A673 (cell line): ENCODE measurements around the gene MYPN. TPM values are rescaled to one million over a fixed set of nuclear protein-coding genes. Genes with fewer than 3 reads are reported as not detected.

ENCODE experiments used
- BruUV-seq: library from RNA; stranded (reverse); fragments of 400-500 nt; replicated peaks from 2 replicates; lab custom pipeline; 2021; lab: Mats Ljungman, UMichigan
- CTCF ChIA-PET: fragments of 300-600 bp; sonication (Branson Sonifier 250); formaldehyde crosslinking; loops from one replicate; lab custom pipeline; 2022; ENCODE audit warnings: antibody characterized with exemption; lab: Charles Lee
- POLR2A ChIA-PET: fragments of 300-600 bp; sonication (Branson Sonifier 250); formaldehyde crosslinking; loops from one replicate; lab custom pipeline; 2022; ENCODE audit warnings: antibody characterized with exemption; ENCODE audit not compliant: low non-redundant PET; lab: Charles Lee
- DNase-seq: peaks from one replicate; pipeline ENCODE4 v3.0.0-alpha.2; 2015; ENCODE audit warnings: low spot score
- H3K27ac ChIP-seq: fragments of 200-600 bp; sonication (generic); 2 replicates; pipeline ENCODE4 v1.5.1; 2016; ENCODE audit warnings: mixed run types, low read depth, mild to moderate bottlenecking, mixed read lengths, antibody characterized with exemption, low read length; ENCODE audit not compliant: poor library complexity, severe bottlenecking
- H3K27me3 ChIP-seq: fragments of 200-600 bp; sonication (generic); replicated peaks from 2 replicates; pipeline ENCODE4 v1.6.1; 2017; ENCODE audit warnings: mixed run types, low read depth, mild to moderate bottlenecking, mixed read lengths, antibody characterized with exemption, low read length; ENCODE audit not compliant: insufficient read depth, poor library complexity
- H3K36me3 ChIP-seq: fragments of 200-600 bp; sonication (generic); 2 replicates; pipeline ENCODE4 v1.6.1; 2016; ENCODE audit warnings: mixed run types, mild to moderate bottlenecking, mixed read lengths, antibody characterized with exemption, low read length; ENCODE audit not compliant: insufficient read depth, poor library complexity, severe bottlenecking
- H3K4me1 ChIP-seq: fragments of 200-600 bp; sonication (generic); 2 replicates; pipeline ENCODE4 v1.6.1; 2017; ENCODE audit warnings: mixed run types, mild to moderate bottlenecking, mixed read lengths, antibody characterized with exemption, low read length; ENCODE audit not compliant: insufficient read depth, poor library complexity, severe bottlenecking
- H3K4me3 ChIP-seq: fragments of 200-600 bp; sonication (generic); 2 replicates; pipeline ENCODE4 v1.5.1; 2016; ENCODE audit warnings: low read depth, mixed run types, mild to moderate bottlenecking, mixed read lengths, low read length; ENCODE audit not compliant: poor library complexity, severe bottlenecking
- H3K9me3 ChIP-seq: fragments of 200-600 bp; sonication (generic); 2 replicates; pipeline ENCODE4 v1.6.1; 2016; ENCODE audit warnings: mixed run types, low read depth, mild to moderate bottlenecking, mixed read lengths, antibody characterized with exemption, low read length; ENCODE audit not compliant: poor library complexity, severe bottlenecking
- EZH2 ChIP-seq: fragments of 200-600 bp; sonication (generic); IDR thresholded peaks from 2 replicates; pipeline ENCODE4 v1.6.1; 2017; ENCODE audit warnings: borderline replicate concordance, low read depth, mild to moderate bottlenecking, mixed read lengths, antibody characterized with exemption, low read length; ENCODE audit not compliant: poor library complexity, severe bottlenecking
- intact Hi-C: fragments of 100-400 bp; cut with micrococcal nuclease; formaldehyde crosslinking; loops from one replicate; pipeline ENCODE4 v1.10.0; 2022; ENCODE audit not compliant: unreplicated experiment
- total RNA-seq: library from RNA; stranded (reverse); gene quantifications from 2 replicates; pipeline ENCODE4 v1.2.3, GENCODE V29; 2021
- TF ChIP-seq, protein P1 (sequence below): fragments of 300-800, 200-600 bp; sonication (generic); conservative IDR thresholded peaks from 2 replicates; pipeline ENCODE4 v1.5.1; 2017; ENCODE audit warnings: low read depth, mild to moderate bottlenecking, antibody characterized with exemption, low read length, moderate library complexity, mixed read lengths

Gene MYPN
- total RNA-seq, 1 experiment from 2014 or later: 1.7 TPM

DNA sequence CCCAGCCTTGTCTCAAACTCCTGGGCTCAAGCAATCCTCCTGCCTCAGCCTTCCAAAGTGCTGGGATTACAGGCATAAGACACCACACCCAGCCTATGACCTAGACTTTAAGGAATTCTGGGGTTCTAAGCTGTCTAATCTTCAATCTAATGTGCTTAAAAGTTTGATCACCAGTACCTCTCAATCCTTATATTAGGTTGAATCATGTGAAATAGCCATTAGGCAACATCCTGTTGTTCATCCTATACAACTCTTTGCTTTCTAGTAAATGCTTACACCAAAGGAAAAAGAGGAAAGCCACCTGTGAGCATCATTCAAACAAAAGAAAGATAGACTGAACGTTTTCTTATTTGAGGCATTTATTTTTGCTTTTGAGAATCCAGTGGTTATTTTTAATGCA is 66.7 kb downstream of the MYPN start:
- ChIA-PET POLR2A (interaction anchor here (0.5 kb wide), 1 partner anchor 284 kb away, joined by 5 read pairs; no protein-coding TSS in a partner anchor), CTCF (no interaction called here)
- Histone ChIP-seq H3K4me1 (no peaks in the 10 kb centered on the region), H3K27ac (no peak overlapping the region), H3K9me3 (no peaks in the 10 kb centered on the region), H3K36me3 (no peaks in the 10 kb centered on the region), H3K27me3 (no peaks in the 10 kb centered on the region), H3K4me3 (no peak overlapping the region)
- intact Hi-C loops: no loop called here
- DNase-seq: no peak
- TF ChIP-seq, protein P1, sequence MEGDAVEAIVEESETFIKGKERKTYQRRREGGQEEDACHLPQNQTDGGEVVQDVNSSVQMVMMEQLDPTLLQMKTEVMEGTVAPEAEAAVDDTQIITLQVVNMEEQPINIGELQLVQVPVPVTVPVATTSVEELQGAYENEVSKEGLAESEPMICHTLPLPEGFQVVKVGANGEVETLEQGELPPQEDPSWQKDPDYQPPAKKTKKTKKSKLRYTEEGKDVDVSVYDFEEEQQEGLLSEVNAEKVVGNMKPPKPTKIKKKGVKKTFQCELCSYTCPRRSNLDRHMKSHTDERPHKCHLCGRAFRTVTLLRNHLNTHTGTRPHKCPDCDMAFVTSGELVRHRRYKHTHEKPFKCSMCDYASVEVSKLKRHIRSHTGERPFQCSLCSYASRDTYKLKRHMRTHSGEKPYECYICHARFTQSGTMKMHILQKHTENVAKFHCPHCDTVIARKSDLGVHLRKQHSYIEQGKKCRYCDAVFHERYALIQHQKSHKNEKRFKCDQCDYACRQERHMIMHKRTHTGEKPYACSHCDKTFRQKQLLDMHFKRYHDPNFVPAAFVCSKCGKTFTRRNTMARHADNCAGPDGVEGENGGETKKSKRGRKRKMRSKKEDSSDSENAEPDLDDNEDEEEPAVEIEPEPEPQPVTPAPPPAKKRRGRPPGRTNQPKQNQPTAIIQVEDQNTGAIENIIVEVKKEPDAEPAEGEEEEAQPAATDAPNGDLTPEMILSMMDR: no peak
- TF ChIP-seq EZH2: no peak
- BruUV-seq: no TSS peak

DNA sequence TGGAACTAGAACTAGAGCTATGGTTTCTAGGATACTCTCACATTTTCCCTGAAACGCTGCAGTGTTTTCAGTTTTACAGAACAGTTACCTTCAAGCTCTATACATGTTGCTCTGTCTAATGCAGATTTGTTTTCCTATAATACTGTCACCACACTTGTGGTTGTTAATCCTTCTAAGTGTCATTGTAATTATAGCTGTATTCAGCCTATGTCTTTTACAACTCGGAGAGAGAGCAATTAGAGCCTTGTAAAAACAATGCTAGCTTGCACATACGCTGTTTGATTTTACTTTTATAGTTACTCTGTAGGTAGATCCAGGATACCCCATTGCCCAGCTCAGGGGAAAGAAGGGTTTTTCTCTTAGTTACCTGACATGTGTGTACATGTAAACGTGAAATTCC is 67.5 kb downstream of the MYPN start:
- Histone ChIP-seq H3K36me3 (no peaks in the 10 kb centered on the region), H3K9me3 (no peaks in the 10 kb centered on the region), H3K4me3 (no peak overlapping the region), H3K4me1 (no peaks in the 10 kb centered on the region), H3K27ac (no peak overlapping the region), H3K27me3 (no peaks in the 10 kb centered on the region)
- ChIA-PET POLR2A (no interaction called here), CTCF (no interaction called here)
- TF ChIP-seq, protein P1: no peak
- no peak for TF ChIP-seq EZH2
- no peak for DNase-seq
- intact Hi-C loops: no loop called here
- no TSS peak for BruUV-seq

DNA sequence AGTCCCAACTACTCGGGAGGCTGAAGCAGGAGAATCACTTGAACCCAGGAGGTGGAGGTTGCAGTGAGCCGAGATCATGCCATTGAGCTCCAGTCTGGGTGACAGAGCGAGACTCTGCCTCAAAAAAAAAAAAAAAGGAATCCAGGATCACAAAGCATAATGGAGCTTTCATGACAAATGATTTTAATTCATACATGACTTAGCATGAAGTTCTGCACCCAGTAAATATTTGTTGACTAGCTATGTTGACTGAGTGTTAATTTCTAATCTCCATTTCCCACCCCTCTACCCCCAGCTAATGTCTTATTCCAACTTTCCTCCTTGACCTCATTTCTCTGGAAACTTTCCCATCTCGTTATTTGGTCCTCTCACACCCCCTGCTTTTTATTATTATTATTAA is 69.3 kb downstream of the MYPN start:
- intact Hi-C loops: no loop called here
- no peak for TF ChIP-seq EZH2
- TF ChIP-seq, protein P1: no peak
- DNase-seq: no peak
- H3K4me1 ChIP-seq: no peaks in the 10 kb centered on the region
- no peak overlapping the region for H3K4me3 ChIP-seq
- ChIA-PET POLR2A (no interaction called here), CTCF (no interaction called here)
- H3K27me3 ChIP-seq: no peaks in the 10 kb centered on the region
- no peak overlapping the region for H3K27ac ChIP-seq
- no TSS peak for BruUV-seq
- no peaks in the 10 kb centered on the region for H3K9me3 ChIP-seq
- H3K36me3 ChIP-seq: no peaks in the 10 kb centered on the region
